Cardiac fibroblast (primary cell): Measurements from ENCODE around the gene S100A5.

ENCODE experiments used
- DNase-seq, 2 donors: peaks; one replicate each; pipeline versions ENCODE4 v3.0.0 to v3.0.0-alpha.2; 2010; ENCODE audit warnings: low read depth in 2 of 2
- H3K4me3 ChIP-seq, 2 donors: replicated peaks in 1 of 2; 1 replicate in 1 of 2; 2 replicates in 1 of 2; pipeline ENCODE4 v1.5.1; 2011; ENCODE audit warnings: low read depth in 2 of 2, low read length in 2 of 2, mild to moderate bottlenecking in 2 of 2, moderate library complexity in 1 of 2
- CTCF ChIP-seq: IDR thresholded peaks from one replicate; pipeline ENCODE4 v1.5.1; 2011; ENCODE audit warnings: low read depth, mild to moderate bottlenecking, low read length, inconsistent platforms

S100A5 gene

GRCh38 chr1:153509036-153509435 is 31.7 kb downstream of the S100A5 start:
- no peak for TF ChIP-seq CTCF
- DNase-seq = no peak
- H3K4me3 ChIP-seq = no peak overlapping the region

GRCh38 chr1:153507926-153508583 is 32.7 kb downstream of the S100A5 start:
- TF ChIP-seq CTCF = no peak

GRCh38 chr1:153506831-153507413 is 33.8 kb downstream of the S100A5 start:
- H3K4me3 ChIP-seq = no peak overlapping the region
- peak; percentile 94 to 97 for DNase-seq
- TF ChIP-seq CTCF = no peak

More at GRCh38 chr1:153507926-153508583, 32.7 kb downstream of the S100A5 start:
- H3K4me3 ChIP-seq = no peak overlapping the region
- DNase-seq = no peak

GRCh38 chr1:153506386-153506785 is 34.3 kb downstream of the S100A5 start:
- TF ChIP-seq CTCF = no peak
- DNase-seq = no peak
- H3K4me3 ChIP-seq = no peak overlapping the region

- no peak overlapping the region for H3K4me3 ChIP-seq
- DNase-seq = peak in 1 of 2 donors; percentile 27
- TF ChIP-seq CTCF = no peak
Measured at GRCh38 chr1:153505576-153505975, 35.2 kb downstream of the S100A5 start.

- TF ChIP-seq CTCF = no peak
- no peak for DNase-seq
- no peak overlapping the region for H3K4me3 ChIP-seq
Measured at GRCh38 chr1:153503766-153504165, 37.0 kb downstream of the S100A5 start.
